Left lung (tissue), 10 donors: Measurements from ENCODE around the gene PDE4D. TPM values are rescaled to one million over a fixed set of nuclear protein-coding genes. Genes with fewer than 3 reads are reported as not detected.

Source experiments
- ATAC-seq: fragments of 200-7000 bp; cut with Tn5 transposase; one replicate; pipeline ENCODE4 v1.9.1; 2020; ENCODE audit warnings: moderate library complexity
- DNase-seq, 4 donors: peaks; one replicate each; pipeline ENCODE4 v3.0.0-alpha.2; 2013 to 2020
- H3K27ac ChIP-seq, 2 donors: fragments of 200-600 bp; sonication (generic) in 1 of 2; one replicate each; pipeline versions ENCODE4 v1.5.0 to v1.8.0; 2020 to 2021
- H3K27me3 ChIP-seq, 2 donors: fragments of 200-600 bp; sonication (generic) in 1 of 2; one replicate each; pipeline versions ENCODE4 v1.5.0 to v1.8.0; 2020 to 2021
- H3K36me3 ChIP-seq, 2 donors: fragments of 200-600 bp; sonication (generic) in 1 of 2; one replicate each; pipeline versions ENCODE4 v1.5.0 to v1.8.0; 2020 to 2021
- H3K4me1 ChIP-seq, 2 donors: fragments of 200-600 bp; one replicate each; pipeline ENCODE4 v1.8.0; 2021
- H3K4me3 ChIP-seq, 2 donors: fragments of 200-600 bp; sonication (generic) in 1 of 2; one replicate each; pipeline versions ENCODE4 v1.5.0 to v1.8.0; 2020 to 2021; ENCODE audit warnings: mild to moderate bottlenecking in 1 of 2
- H3K9me3 ChIP-seq, 2 donors: fragments of 200-600 bp; sonication (generic) in 1 of 2; one replicate each; pipeline versions ENCODE4 v1.5.0 to v1.8.0; 2020 to 2021
- CTCF ChIP-seq, 2 donors: fragments of 200-600 bp; sonication (generic) in 1 of 2; IDR thresholded peaks; one replicate each; pipeline versions ENCODE4 v1.5.0 to v1.8.0; 2021; ENCODE audit warnings: antibody characterized with exemption in 2 of 2
- intact Hi-C, 2 donors: fragments of 100-400 bp; cut with DNase I; formaldehyde crosslinking; loops; one replicate each; pipeline versions ENCODE4 v1.11.2 to v1.14.2; 2022
- polyA plus RNA-seq, 6 donors: library from polyadenylated mRNA; unstranded; fragments of 120-200 nt; gene quantifications; one replicate each; pipeline ENCODE4 v1.2.1, GENCODE V29; 2013; ENCODE audit not compliant: insufficient read length in 6 of 6
- total RNA-seq, 2 donors: library from RNA; stranded (reverse); fragmentation: NEBNext Ultra II Directional; extraction: Animal tissue kit (Norgen Biotek cat#: 25700); gene quantifications; one replicate each; pipeline ENCODE4 v1.2.1, GENCODE V29; 2021
- donor health status: DM: no; HTN: yes; CAD: no.
- donor health status: DM: no; HTN: no; CAD: no.

The PDE4D gene
- total and polyA plus RNA-seq, 8 donors = 21.4 to 57.1 (median 25.4) TPM

- no peak for TF ChIP-seq CTCF (IDR thresholded peaks at IDR 0.05)
- Histone ChIP-seq H3K27ac (no peak overlapping the region), H3K27me3 (no peaks in the 10 kb centered on the region), H3K36me3 (no peaks in the 10 kb centered on the region), H3K9me3 (no peaks in the 10 kb centered on the region), H3K4me3 (no peak overlapping the region), H3K4me1 (no peaks in the 10 kb centered on the region)
- no peak for DNase-seq
- peak; percentile 34 for ATAC-seq
- intact Hi-C loops = no loop called here
These were observed 241.1 kb downstream of the PDE4D start for GRCh38 chr5:59652449-59652848.

- intact Hi-C loops = no loop called here
- Histone ChIP-seq H3K27ac (no peak overlapping the region), H3K4me3 (no peak overlapping the region), H3K9me3 (no peaks in the 10 kb centered on the region), H3K36me3 (no peaks in the 10 kb centered on the region), H3K4me1 (no peaks in the 10 kb centered on the region), H3K27me3 (no peaks in the 10 kb centered on the region)
- DNase-seq (no peak), ATAC-seq (peak; percentile 52)
- no peak for TF ChIP-seq CTCF (IDR thresholded peaks at IDR 0.05)
These were observed 244.3 kb downstream of the PDE4D start for GRCh38 chr5:59648949-59649921.

GRCh38 chr5:59648038-59648831, 245.3 kb downstream of the PDE4D start:
- no peaks in the 10 kb centered on the region for H3K4me1 ChIP-seq
- TF ChIP-seq CTCF (IDR thresholded peaks at IDR 0.05) = no peak
- DNase-seq = no peak
- no peak overlapping the region for H3K4me3 ChIP-seq
- no peak for ATAC-seq
- intact Hi-C loops = no loop called here
- no peaks in the 10 kb centered on the region for H3K27me3 ChIP-seq
- no peak overlapping the region for H3K27ac ChIP-seq
- no peaks in the 10 kb centered on the region for H3K36me3 ChIP-seq
- H3K9me3 ChIP-seq = no peaks in the 10 kb centered on the region

GRCh38 chr5:59645380-59645779, 248.1 kb downstream of the PDE4D start:
- Histone ChIP-seq H3K4me3 (no peak overlapping the region), H3K27ac (no peak overlapping the region), H3K27me3 (no peaks in the 10 kb centered on the region), H3K4me1 (no peaks in the 10 kb centered on the region), H3K9me3 (no peaks in the 10 kb centered on the region), H3K36me3 (no peaks in the 10 kb centered on the region)
- no peak for TF ChIP-seq CTCF (IDR thresholded peaks at IDR 0.05)
- ATAC-seq (no peak), DNase-seq (no peak)
- intact Hi-C loops = no loop called here

- Histone ChIP-seq H3K9me3 (no peaks in the 10 kb centered on the region), H3K4me3 (no peak overlapping the region), H3K27me3 (no peaks in the 10 kb centered on the region), H3K27ac (no peak overlapping the region), H3K4me1 (no peaks in the 10 kb centered on the region), H3K36me3 (no peaks in the 10 kb centered on the region)
- no peak for TF ChIP-seq CTCF (IDR thresholded peaks at IDR 0.05)
- ATAC-seq (peak; percentile 30), DNase-seq (no peak)
- intact Hi-C loops = no loop called here
These were observed 253.1 kb downstream of the PDE4D start for GRCh38 chr5:59640411-59640810.
